Endothelial cell (in vitro differentiated cells): Measurements from ENCODE around the gene PIEZO1. TPM values are rescaled to one million over a fixed set of nuclear protein-coding genes. Genes with fewer than 3 reads are reported as not detected.

ENCODE experiments used
- DNase-seq: peaks from one replicate; pipeline ENCODE4 v3.0.0; 2021; ENCODE audit warnings: low spot score
- H3K27ac Mint-ChIP-seq: one replicate; pipeline ENCODE4 v1.8.0; 2021; ENCODE audit warnings: mixed read lengths, inconsistent platforms; ENCODE audit not compliant: unreplicated experiment
- H3K27me3 Mint-ChIP-seq: one replicate; pipeline ENCODE4 v1.8.0; 2021; ENCODE audit warnings: mild to moderate bottlenecking, moderate library complexity, mixed read lengths, inconsistent platforms; ENCODE audit not compliant: unreplicated experiment
- H3K36me3 Mint-ChIP-seq: one replicate; pipeline ENCODE4 v1.8.0; 2021; ENCODE audit warnings: mild to moderate bottlenecking, low read depth, mixed read lengths, inconsistent platforms; ENCODE audit not compliant: unreplicated experiment
- H3K4me1 Mint-ChIP-seq: one replicate; pipeline ENCODE4 v1.8.0; 2021; ENCODE audit warnings: mild to moderate bottlenecking, mixed read lengths, inconsistent platforms; ENCODE audit not compliant: unreplicated experiment
- H3K4me3 Mint-ChIP-seq: one replicate; pipeline ENCODE4 v1.8.0; 2021; ENCODE audit warnings: mild to moderate bottlenecking, mixed read lengths, inconsistent platforms; ENCODE audit not compliant: unreplicated experiment
- H3K9me3 Mint-ChIP-seq: one replicate; pipeline ENCODE4 v1.8.0; 2021; ENCODE audit warnings: mixed read lengths, inconsistent platforms; ENCODE audit not compliant: unreplicated experiment
- long read RNA-seq: library from polyadenylated mRNA; unstranded; transcript quantifications from one replicate; pipeline ENCODE4 v2.0.0, GENCODE V29; 2020; ENCODE audit not compliant: unreplicated experiment
- total RNA-seq: library from RNA; stranded (reverse); fragmentation: NEBNext Ultra II Directional; extraction: Animal tissue kit (Norgen Biotek cat#: 25700); gene quantifications from one replicate; pipeline ENCODE4 v1.2.1, GENCODE V29; 2021; ENCODE audit not compliant: unreplicated experiment
- TF ChIP-seq, protein P1 (sequence below): fragments of 200-600 bp; sonication (generic); IDR thresholded peaks from one replicate; pipeline ENCODE4 v1.5.0; 2021; ENCODE audit warnings: antibody characterized with exemption; ENCODE audit not compliant: unreplicated experiment

PIEZO1 gene, protein sequence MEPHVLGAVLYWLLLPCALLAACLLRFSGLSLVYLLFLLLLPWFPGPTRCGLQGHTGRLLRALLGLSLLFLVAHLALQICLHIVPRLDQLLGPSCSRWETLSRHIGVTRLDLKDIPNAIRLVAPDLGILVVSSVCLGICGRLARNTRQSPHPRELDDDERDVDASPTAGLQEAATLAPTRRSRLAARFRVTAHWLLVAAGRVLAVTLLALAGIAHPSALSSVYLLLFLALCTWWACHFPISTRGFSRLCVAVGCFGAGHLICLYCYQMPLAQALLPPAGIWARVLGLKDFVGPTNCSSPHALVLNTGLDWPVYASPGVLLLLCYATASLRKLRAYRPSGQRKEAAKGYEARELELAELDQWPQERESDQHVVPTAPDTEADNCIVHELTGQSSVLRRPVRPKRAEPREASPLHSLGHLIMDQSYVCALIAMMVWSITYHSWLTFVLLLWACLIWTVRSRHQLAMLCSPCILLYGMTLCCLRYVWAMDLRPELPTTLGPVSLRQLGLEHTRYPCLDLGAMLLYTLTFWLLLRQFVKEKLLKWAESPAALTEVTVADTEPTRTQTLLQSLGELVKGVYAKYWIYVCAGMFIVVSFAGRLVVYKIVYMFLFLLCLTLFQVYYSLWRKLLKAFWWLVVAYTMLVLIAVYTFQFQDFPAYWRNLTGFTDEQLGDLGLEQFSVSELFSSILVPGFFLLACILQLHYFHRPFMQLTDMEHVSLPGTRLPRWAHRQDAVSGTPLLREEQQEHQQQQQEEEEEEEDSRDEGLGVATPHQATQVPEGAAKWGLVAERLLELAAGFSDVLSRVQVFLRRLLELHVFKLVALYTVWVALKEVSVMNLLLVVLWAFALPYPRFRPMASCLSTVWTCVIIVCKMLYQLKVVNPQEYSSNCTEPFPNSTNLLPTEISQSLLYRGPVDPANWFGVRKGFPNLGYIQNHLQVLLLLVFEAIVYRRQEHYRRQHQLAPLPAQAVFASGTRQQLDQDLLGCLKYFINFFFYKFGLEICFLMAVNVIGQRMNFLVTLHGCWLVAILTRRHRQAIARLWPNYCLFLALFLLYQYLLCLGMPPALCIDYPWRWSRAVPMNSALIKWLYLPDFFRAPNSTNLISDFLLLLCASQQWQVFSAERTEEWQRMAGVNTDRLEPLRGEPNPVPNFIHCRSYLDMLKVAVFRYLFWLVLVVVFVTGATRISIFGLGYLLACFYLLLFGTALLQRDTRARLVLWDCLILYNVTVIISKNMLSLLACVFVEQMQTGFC (N-terminal part only)
- total RNA-seq: 428 TPM
- long read RNA-seq, partial matches to known transcripts: 12 of 18 reads
- long read RNA-seq, other reads (novel, unspliced or antisense): 3 of 18 reads

DNA sequence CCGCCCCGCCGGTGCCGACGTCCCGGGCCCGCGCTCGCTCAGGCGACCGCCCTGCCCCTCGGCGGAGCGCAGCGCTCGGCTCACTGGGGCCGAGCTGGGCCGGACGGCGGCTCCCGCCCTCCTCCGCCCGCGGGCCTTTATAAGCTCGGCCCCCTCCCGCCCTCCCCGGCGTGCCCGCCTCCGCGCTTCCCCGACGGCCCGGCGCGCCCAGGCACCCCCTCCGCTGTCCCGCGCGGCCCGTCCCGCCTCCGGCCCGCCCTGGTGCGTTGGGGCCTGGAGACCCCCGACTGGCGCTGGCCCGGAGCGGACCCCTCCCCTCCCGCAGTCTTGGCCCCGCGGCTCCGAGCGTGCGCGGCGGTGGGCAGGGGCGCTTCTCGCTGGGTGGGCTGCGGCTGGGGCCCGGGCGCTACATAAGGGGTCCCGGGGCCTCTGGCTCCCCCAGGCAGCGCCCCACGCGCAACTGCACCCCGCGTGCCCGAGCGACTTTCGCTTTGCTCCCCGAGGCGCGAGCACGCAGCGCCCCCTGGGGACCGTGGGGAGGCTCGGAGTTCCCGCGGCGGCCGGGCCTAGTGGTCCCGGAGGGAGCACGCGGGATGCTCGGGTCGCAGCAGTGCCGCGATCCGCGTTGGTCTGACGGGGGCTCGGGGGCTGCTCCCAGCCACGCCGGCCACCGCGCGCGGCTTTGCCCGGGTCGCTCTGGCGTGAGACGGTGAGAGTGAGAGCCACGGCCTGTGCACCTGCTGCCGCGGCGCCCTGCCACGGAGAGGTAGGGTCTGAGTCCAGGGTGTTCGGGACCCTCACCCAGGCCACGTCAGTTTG is at the start of gene PIEZO1:
Gene PIEZO1 (minus strand): TSS at position 115 of the 819 bp plus-strand sequence. CDS start 256 bp downstream, outside the sequence.
- no peaks in the 10 kb centered on the region for H3K9me3 Mint-ChIP-seq
- H3K27me3 Mint-ChIP-seq: peaks cover 6% of the 10 kb centered on the region
- TF ChIP-seq, protein P1, sequence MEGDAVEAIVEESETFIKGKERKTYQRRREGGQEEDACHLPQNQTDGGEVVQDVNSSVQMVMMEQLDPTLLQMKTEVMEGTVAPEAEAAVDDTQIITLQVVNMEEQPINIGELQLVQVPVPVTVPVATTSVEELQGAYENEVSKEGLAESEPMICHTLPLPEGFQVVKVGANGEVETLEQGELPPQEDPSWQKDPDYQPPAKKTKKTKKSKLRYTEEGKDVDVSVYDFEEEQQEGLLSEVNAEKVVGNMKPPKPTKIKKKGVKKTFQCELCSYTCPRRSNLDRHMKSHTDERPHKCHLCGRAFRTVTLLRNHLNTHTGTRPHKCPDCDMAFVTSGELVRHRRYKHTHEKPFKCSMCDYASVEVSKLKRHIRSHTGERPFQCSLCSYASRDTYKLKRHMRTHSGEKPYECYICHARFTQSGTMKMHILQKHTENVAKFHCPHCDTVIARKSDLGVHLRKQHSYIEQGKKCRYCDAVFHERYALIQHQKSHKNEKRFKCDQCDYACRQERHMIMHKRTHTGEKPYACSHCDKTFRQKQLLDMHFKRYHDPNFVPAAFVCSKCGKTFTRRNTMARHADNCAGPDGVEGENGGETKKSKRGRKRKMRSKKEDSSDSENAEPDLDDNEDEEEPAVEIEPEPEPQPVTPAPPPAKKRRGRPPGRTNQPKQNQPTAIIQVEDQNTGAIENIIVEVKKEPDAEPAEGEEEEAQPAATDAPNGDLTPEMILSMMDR: peak; percentile 77
- peak; percentile 79 for DNase-seq
- H3K4me1 Mint-ChIP-seq: peaks cover 34% of the 10 kb centered on the region
- H3K4me3 Mint-ChIP-seq: peak within 1 kb of the TSS; percentile 90
- no peaks in the 10 kb centered on the region for H3K36me3 Mint-ChIP-seq
- H3K27ac Mint-ChIP-seq: peak within 1 kb of the TSS; percentile 89

DNA sequence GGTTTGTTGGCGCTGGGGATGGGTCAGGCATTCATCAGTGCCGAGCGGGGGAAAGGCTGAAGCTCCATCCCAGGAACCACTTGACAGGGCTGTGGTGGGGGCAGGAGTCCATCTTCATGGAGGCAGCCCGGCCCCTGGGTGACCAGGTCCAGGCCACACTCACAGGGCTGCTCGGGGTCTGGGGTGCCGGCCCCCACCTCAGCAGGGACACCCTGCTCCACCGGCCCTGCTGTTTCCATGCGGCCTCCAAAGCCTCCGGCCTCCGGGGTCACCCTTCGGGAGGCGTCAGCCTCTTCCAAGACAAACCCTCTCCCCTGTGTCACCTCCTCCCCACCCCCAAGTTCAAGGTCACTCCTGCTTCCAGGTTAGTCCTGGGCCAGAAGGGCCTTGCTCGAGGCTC is 49.6 kb upstream of the PIEZO1 start:
- no peaks in the 10 kb centered on the region for H3K9me3 Mint-ChIP-seq
- no peak for DNase-seq
- H3K4me1 Mint-ChIP-seq: no peaks in the 10 kb centered on the region
- peaks cover 2% of the 10 kb centered on the region for H3K27me3 Mint-ChIP-seq
- TF ChIP-seq, protein P1: no peak
- H3K4me3 Mint-ChIP-seq: no peak overlapping the region
- H3K27ac Mint-ChIP-seq: no peak overlapping the region
- H3K36me3 Mint-ChIP-seq: peaks cover 4% of the 10 kb centered on the region

DNA sequence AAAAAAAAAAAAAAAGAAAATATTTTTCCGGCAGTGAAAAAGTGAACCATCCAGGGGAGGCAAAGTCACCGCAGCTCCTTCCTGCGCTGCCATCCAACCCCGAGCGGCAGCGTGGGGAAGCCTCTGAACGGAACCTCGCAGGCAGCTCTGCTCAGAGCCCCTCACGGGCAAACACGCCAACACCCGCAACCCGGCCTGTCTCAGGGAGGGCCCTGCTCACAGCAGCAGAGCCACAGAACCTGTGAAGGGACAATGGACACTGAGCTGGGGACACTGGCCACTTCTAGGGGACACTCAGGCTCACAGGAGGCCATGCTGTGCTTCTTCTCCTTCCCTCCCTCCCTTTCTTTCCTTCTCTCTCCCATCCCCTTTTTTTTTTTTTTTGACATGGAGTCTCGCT is 48.1 kb upstream of the PIEZO1 start:
- no peak for DNase-seq
- TF ChIP-seq, protein P1: no peak
- Mint-ChIP-seq H3K27ac (no peak overlapping the region), H3K4me1 (no peaks in the 10 kb centered on the region), H3K4me3 (no peak overlapping the region), H3K36me3 (peaks cover 4% of the 10 kb centered on the region), H3K27me3 (peaks cover 3% of the 10 kb centered on the region), H3K9me3 (no peaks in the 10 kb centered on the region)

DNA sequence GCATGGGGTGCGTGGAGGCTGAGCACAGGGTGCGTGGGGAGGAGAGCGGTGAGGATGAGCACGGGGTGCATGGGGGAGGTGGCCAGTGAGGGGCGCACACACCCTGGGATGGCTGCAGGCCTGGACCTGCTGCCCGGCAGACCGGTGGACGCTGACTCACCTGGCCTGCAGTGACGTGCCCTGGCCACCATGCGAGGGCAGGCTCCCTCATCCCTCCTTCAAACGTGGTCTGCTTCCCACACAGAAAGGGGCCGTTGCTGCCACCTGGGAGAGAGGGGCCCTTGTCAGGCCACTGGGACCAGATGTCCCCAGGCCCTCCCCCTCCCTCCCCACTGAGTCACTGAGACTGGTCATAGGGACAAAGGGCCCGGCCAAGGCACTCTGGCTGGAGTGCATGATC is 46.8 kb upstream of the PIEZO1 start:
- H3K27me3 Mint-ChIP-seq: peaks cover 3% of the 10 kb centered on the region
- no peaks in the 10 kb centered on the region for H3K4me1 Mint-ChIP-seq
- DNase-seq: no peak
- TF ChIP-seq, protein P1: no peak
- H3K27ac Mint-ChIP-seq: no peak overlapping the region
- no peak overlapping the region for H3K4me3 Mint-ChIP-seq
- peaks cover 4% of the 10 kb centered on the region for H3K36me3 Mint-ChIP-seq
- H3K9me3 Mint-ChIP-seq: no peaks in the 10 kb centered on the region
